HepG2 (cell line): Measurements from ENCODE around the gene RPS4Y1. TPM values are rescaled to one million over a fixed set of nuclear protein-coding genes. Genes with fewer than 3 reads are reported as not detected.
A peak's percentile ranks its signal among the peaks of the same experiment; 100 is the strongest.

Experiments used
- ATAC-seq: fragments of 200-7000 bp; cut with Tn5 transposase; 3 replicates; pipeline ENCODE4 v1.9.1; 2020; ENCODE audit warnings: mild to moderate bottlenecking, moderate library complexity
- BruUV-seq: library from RNA; stranded (reverse); fragments of 400-500 nt; replicated peaks from 2 replicates; lab custom pipeline; 2021; lab: Mats Ljungman, UMichigan
- CTCF ChIA-PET: fragments of 300-600 bp; formaldehyde crosslinking; extraction: SDS; loops from one replicate; lab custom pipeline; 2021; ENCODE audit warnings: low total read pairs, inconsistent platforms, low intra/inter-chr PET ratio; lab: Yijun Ruan, JAX
- POLR2A ChIA-PET: fragments of 350-600 bp; sonication (Branson Sonifier 250); formaldehyde crosslinking; loops from one replicate; lab custom pipeline; 2020; ENCODE audit warnings: antibody characterized with exemption, inconsistent platforms; lab: Yijun Ruan, JAX
- DNase-seq: peaks from one replicate; pipeline ENCODE4 v3.0.0-alpha.2; 2015; ENCODE audit warnings: low spot score
- FAIRE-seq: peaks from 3 replicates; lab custom pipeline; 2011; peaks lifted over from hg19 to GRCh38; lab: Jason Lieb, UNC
- H2AFZ ChIP-seq: one replicate; pipeline ENCODE4 v1.6.1; 2011; ENCODE audit warnings: low read length, inconsistent platforms
- H3K27ac ChIP-seq: fragments of 300-600 bp; 3 replicates; pipeline ENCODE4 v1.8.0; 2011; ENCODE audit warnings: mixed run types, mild to moderate bottlenecking, mixed read lengths, low read length, inconsistent platforms; ENCODE audit not compliant: insufficient read depth; ENCODE audit errors: extremely low read length
- H3K27me3 ChIP-seq, 2 experiments: fragments of 200-600 bp in 1 of 2; 2 replicates in 1 of 2; 3 replicates in 1 of 2; pipeline versions ENCODE4 v1.6.0 to v1.8.0; 2011; ENCODE audit warnings: low read length in 2 of 2, mild to moderate bottlenecking in 2 of 2, moderate library complexity in 2 of 2, inconsistent platforms in 1 of 2; ENCODE audit not compliant: insufficient read depth in 2 of 2, control insufficient read depth in 1 of 2
- H3K36me3 ChIP-seq, 2 experiments: fragments of 200-600 bp in 1 of 2; replicated peaks in 1 of 2; 2 replicates in 1 of 2; 3 replicates in 1 of 2; pipeline versions ENCODE4 v1.5.1 to v1.8.0; 2011; ENCODE audit warnings: low read length in 2 of 2, inconsistent platforms in 1 of 2; ENCODE audit not compliant: insufficient read depth in 2 of 2, control insufficient read depth in 1 of 2
- H3K4me1 ChIP-seq: 2 replicates; pipeline ENCODE4 v1.5.1; 2012; ENCODE audit warnings: low read length, inconsistent platforms; ENCODE audit not compliant: insufficient read depth
- H3K4me2 ChIP-seq: 2 replicates; pipeline ENCODE4 v1.6.0; 2011; ENCODE audit warnings: low read depth, low read length, inconsistent platforms
- H3K4me3 ChIP-seq, 3 experiments: fragments of 200-600 bp in 1 of 3; sonication (generic), shearing (Covaris generic) in 1 of 3; replicated peaks in 1 of 3; 2 replicates each; pipeline ENCODE4 v1.5.1; 2011 to 2016; ENCODE audit warnings: low read length in 3 of 3, inconsistent platforms in 2 of 3, low read depth in 2 of 3, mild to moderate bottlenecking in 2 of 3, control low read depth in 1 of 3, mixed read lengths in 1 of 3; ENCODE audit not compliant: insufficient read depth in 1 of 3
- H3K79me2 ChIP-seq: one replicate; pipeline ENCODE4 v1.6.1; 2011; ENCODE audit warnings: low read length, inconsistent platforms; ENCODE audit not compliant: insufficient read depth
- H3K9ac ChIP-seq: 2 replicates; pipeline ENCODE4 v1.6.0; 2011; ENCODE audit warnings: mild to moderate bottlenecking, low read depth, low read length, inconsistent platforms; ENCODE audit not compliant: insufficient read depth
- H3K9me3 ChIP-seq: 2 replicates; pipeline ENCODE4 v1.5.1; 2012; ENCODE audit warnings: mild to moderate bottlenecking, low read length
- H4K20me1 ChIP-seq: 2 replicates; pipeline ENCODE4 v1.6.0; 2011; ENCODE audit warnings: inconsistent platforms, mild to moderate bottlenecking, low read length, moderate library complexity; ENCODE audit not compliant: insufficient read depth
- ELF1 ChIP-seq: sonication (generic); formaldehyde crosslinking; IDR thresholded peaks from 2 replicates; pipeline ENCODE4 v1.4.0; 2020; ENCODE audit warnings: missing genetic modification reagents
- FOXA3 ChIP-seq: IDR thresholded peaks from 2 replicates; pipeline ENCODE4 v1.6.1; 2016; ENCODE audit warnings: missing genetic modification reagents, missing compliant biosample characterization
- JUNB ChIP-seq: sonication (generic); formaldehyde crosslinking; IDR thresholded peaks from 2 replicates; pipeline ENCODE4 v1.8.0; 2022; ENCODE audit warnings: missing genetic modification reagents, mild to moderate bottlenecking, borderline replicate concordance
- KLF13 ChIP-seq: sonication (generic); formaldehyde crosslinking; IDR thresholded peaks from 2 replicates; pipeline ENCODE4 v1.4.0; 2020; ENCODE audit warnings: mild to moderate bottlenecking, missing genetic modification reagents
- KLF15 ChIP-seq: sonication (generic); formaldehyde crosslinking; IDR thresholded peaks from 2 replicates; pipeline ENCODE4 v1.8.1; 2023; ENCODE audit warnings: borderline replicate concordance, mild to moderate bottlenecking, inconsistent platforms, missing genetic modification reagents, mixed read lengths
- ZFX ChIP-seq: sonication (generic); formaldehyde crosslinking; IDR thresholded peaks from 2 replicates; pipeline ENCODE4 v1.4.0; 2020; ENCODE audit warnings: mild to moderate bottlenecking, low read depth, missing genetic modification reagents, moderate library complexity
- ZNF530 ChIP-seq: sonication (generic); formaldehyde crosslinking; IDR thresholded peaks from 2 replicates; pipeline ENCODE4 v1.5.0; 2020; ENCODE audit warnings: low read depth, mild to moderate bottlenecking, missing genetic modification reagents
- WGBS: methylation state at CpG from one replicate; pipeline ENCODE4 v1.1.6; 2017; ENCODE audit warnings: low lambda C conversion rate; 5-methylcytosine and 5-hydroxymethylcytosine counted together
- in situ Hi-C: cut with HindIII; loops from 2 replicates; pipeline ENCODE4 v1.10.0; 2017; ENCODE audit warnings: low pct_unique_long_range_greater_than_20kb; ENCODE audit not compliant: extremely low pct_ligation_motif_present
- intact Hi-C: fragments of 100-400 bp; cut with micrococcal nuclease; formaldehyde crosslinking; loops from one replicate; pipeline ENCODE4 v1.10.0; 2022; ENCODE audit not compliant: unreplicated experiment
- polyA plus RNA-seq, 8 experiments: library from polyadenylated mRNA; depleted of rRNA in 3 of 8; stranded (reverse) in 7 of 8; unstranded in 1 of 8; fragments of >200 nt; fragmentation: Illumina TruSeq in 4 of 8; extraction: Trizol in 4 of 8; gene quantifications; 2 replicates each; pipeline versions ENCODE4 v1.2.1 to v1.2.3, GENCODE V29; 2011 to 2016; ENCODE audit warnings: low read depth in 4 of 8, missing spikeins in 1 of 8, mixed read lengths in 1 of 8; ENCODE audit not compliant: insufficient read depth in 1 of 8
- total RNA-seq, 5 experiments: library from RNA; depleted of rRNA; stranded (reverse); fragments of >200 nt; fragmentation: Illumina TruSeq; extraction: Trizol; gene quantifications; 2 replicates each; pipeline ENCODE4 v1.2.3, GENCODE V29; 2016; ENCODE audit warnings: low read depth in 1 of 5
- TF ChIP-seq, protein P1 (sequence below): sonication (generic); formaldehyde crosslinking; IDR thresholded peaks from 2 replicates; pipeline ENCODE4 v1.4.0; 2020; ENCODE audit warnings: missing genetic modification reagents
- TF ChIP-seq, protein P2 (sequence below): sonication (generic); formaldehyde crosslinking; conservative IDR thresholded peaks from 2 replicates; pipeline ENCODE4 v1.4.0; 2020; ENCODE audit warnings: mild to moderate bottlenecking, missing genetic modification reagents, moderate library complexity

The RPS4Y1 gene
- total and polyA plus RNA-seq, 2 of the 13 experiments (the other 11 are each of a cell fraction or from before 2014, with no cell fraction given) = 461 to 1,080 TPM

DNA sequence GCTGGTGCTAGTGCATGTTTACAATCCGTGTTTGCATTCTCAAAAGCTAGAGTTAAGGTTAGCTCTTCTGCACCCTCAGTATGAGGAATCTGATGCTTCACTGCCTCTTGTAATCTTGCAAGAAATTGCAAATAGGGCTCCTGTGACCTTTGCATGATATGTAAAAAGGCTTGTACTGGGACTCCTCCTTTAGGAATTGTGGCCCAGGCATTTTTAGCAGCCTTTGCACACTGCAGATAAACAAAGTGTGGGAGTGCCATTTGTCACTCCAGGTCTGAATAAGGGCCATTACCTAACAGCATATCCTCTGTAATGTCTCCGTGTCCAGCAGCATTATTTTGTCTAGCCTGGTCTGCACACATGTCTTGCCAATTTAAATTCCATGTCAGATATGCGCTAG lies 44.5 kb downstream of the RPS4Y1 start:
- WGBS = 17% methylated on average over 2 of the region's 3 CpGs
- no peak for DNase-seq
- intact Hi-C loops = no loop called here
- no peaks in the 10 kb centered on the region for H4K20me1 ChIP-seq
- H3K9ac ChIP-seq = no peak overlapping the region
- in situ Hi-C loops = no loop called here
- BruUV-seq = no TSS peak
- ATAC-seq = peak; percentile 70
- H3K9me3 ChIP-seq = no peaks in the 10 kb centered on the region
- peak overlapping the region; percentile 61 for H3K4me2 ChIP-seq
- no peaks in the 10 kb centered on the region for H3K36me3 ChIP-seq
- H3K4me1 ChIP-seq = peaks cover 32% of the 10 kb centered on the region
- no peaks in the 10 kb centered on the region for H3K27me3 ChIP-seq
- no peak overlapping the region for H2AFZ ChIP-seq
- TF ChIP-seq ZNF530 (CRISPR knock-in tag) (no peak), JUNB (CRISPR knock-in tag) (no peak), FOXA3 (CRISPR knock-in tag) (peak; percentile 59; the same call in 1 of the 2 replicates)
- POLR2A ChIA-PET = no interaction called here
- no peak overlapping the region for H3K4me3 ChIP-seq
- FAIRE-seq = no peak
- CTCF ChIA-PET = no interaction called here
- no peaks in the 10 kb centered on the region for H3K79me2 ChIP-seq
- H3K27ac ChIP-seq = no peak overlapping the region

DNA sequence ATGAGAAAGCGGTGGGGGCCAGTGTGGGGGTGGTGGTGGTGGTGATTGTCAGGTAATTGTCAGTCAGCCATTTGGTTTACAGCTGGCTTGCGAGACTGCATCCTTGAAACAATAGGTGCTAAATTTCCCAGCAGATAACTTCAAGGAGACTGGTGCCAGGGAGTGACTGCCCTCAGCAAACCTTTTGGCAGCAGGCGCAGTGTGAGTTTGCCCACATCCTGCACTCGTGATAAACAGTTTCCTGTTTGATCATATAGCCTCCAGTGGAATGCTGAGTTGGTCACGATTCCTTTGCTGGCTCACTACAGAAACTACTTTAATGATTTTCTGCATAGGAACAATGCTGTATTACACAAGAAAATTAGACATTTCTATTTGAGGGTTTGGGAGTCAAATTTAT lies 46.0 kb downstream of the RPS4Y1 start:
- Histone ChIP-seq H3K36me3 (no peaks in the 10 kb centered on the region), H3K9ac (no peak overlapping the region), H4K20me1 (no peaks in the 10 kb centered on the region), H3K9me3 (no peaks in the 10 kb centered on the region), H3K4me3 (no peak overlapping the region), H2AFZ (no peak overlapping the region), H3K79me2 (no peaks in the 10 kb centered on the region), H3K27me3 (no peaks in the 10 kb centered on the region), H3K4me1 (peaks cover 32% of the 10 kb centered on the region), H3K4me2 (0 out of 2 replicates have a peak overlapping the region, but pooled peaks have one; percentile 12), H3K27ac (no peak overlapping the region)
- 70% methylated on average over 4 of the region's 5 CpGs for WGBS
- BruUV-seq = no TSS peak
- intact Hi-C loops = no loop called here
- DNase-seq = no peak
- in situ Hi-C loops = no loop called here
- no peak for ATAC-seq
- no peak for FAIRE-seq
- CTCF ChIA-PET = no interaction called here
- POLR2A ChIA-PET = no interaction called here
- no peak for TF ChIP-seq ZFX (CRISPR knock-in tag)
- TF ChIP-seq KLF13 = no peak
- no peak for TF ChIP-seq ELF1 (CRISPR knock-in tag)
- TF ChIP-seq KLF15 (CRISPR knock-in tag) = no peak
- TF ChIP-seq, protein P1, sequence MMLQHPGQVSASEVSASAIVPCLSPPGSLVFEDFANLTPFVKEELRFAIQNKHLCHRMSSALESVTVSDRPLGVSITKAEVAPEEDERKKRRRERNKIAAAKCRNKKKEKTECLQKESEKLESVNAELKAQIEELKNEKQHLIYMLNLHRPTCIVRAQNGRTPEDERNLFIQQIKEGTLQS (CRISPR knock-in tag) = no peak
- TF ChIP-seq, protein P2, sequence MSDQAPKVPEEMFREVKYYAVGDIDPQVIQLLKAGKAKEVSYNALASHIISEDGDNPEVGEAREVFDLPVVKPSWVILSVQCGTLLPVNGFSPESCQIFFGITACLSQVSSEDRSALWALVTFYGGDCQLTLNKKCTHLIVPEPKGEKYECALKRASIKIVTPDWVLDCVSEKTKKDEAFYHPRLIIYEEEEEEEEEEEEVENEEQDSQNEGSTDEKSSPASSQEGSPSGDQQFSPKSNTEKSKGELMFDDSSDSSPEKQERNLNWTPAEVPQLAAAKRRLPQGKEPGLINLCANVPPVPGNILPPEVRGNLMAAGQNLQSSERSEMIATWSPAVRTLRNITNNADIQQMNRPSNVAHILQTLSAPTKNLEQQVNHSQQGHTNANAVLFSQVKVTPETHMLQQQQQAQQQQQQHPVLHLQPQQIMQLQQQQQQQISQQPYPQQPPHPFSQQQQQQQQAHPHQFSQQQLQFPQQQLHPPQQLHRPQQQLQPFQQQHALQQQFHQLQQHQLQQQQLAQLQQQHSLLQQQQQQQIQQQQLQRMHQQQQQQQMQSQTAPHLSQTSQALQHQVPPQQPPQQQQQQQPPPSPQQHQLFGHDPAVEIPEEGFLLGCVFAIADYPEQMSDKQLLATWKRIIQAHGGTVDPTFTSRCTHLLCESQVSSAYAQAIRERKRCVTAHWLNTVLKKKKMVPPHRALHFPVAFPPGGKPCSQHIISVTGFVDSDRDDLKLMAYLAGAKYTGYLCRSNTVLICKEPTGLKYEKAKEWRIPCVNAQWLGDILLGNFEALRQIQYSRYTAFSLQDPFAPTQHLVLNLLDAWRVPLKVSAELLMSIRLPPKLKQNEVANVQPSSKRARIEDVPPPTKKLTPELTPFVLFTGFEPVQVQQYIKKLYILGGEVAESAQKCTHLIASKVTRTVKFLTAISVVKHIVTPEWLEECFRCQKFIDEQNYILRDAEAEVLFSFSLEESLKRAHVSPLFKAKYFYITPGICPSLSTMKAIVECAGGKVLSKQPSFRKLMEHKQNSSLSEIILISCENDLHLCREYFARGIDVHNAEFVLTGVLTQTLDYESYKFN (CRISPR knock-in tag) = no peak
